GM20000 (cell line): ENCODE data around the gene ISOC2.

ENCODE experiments used
- DNase-seq: peaks from one replicate; pipeline ENCODE4 v3.0.0; 2012; ENCODE audit warnings: low spot score
- CTCF ChIP-seq: IDR thresholded peaks from 2 replicates; pipeline ENCODE4 v1.5.1; 2012; ENCODE audit warnings: mild to moderate bottlenecking, control low read depth; ENCODE audit errors: extremely low read depth, missing control alignments

The ISOC2 gene

GRCh38 chr19:55443824-55444480 lies 17.5 kb downstream of the ISOC2 start:
- DNase-seq = no peak
- TF ChIP-seq CTCF = no peak

GRCh38 chr19:55443045-55443823 lies 18.2 kb downstream of the ISOC2 start, which contains the start of gene SHISA7:
TSS of gene SHISA7 (minus strand) at chr19:55443300. CDS start at chr19:55442863, 437 bp downstream.
- DNase-seq = peak; percentile 48
- no peak for TF ChIP-seq CTCF

GRCh38 chr19:55442372-55442961 lies 19.0 kb downstream of the ISOC2 start:
- DNase-seq = peak; percentile 59
- no peak for TF ChIP-seq CTCF

GRCh38 chr19:55441692-55442321 lies 19.6 kb downstream of the ISOC2 start:
- peak; percentile 65 for DNase-seq
- no peak for TF ChIP-seq CTCF

- peak; percentile 72 for DNase-seq
Observed at GRCh38 chr19:55441319-55441691, 20.1 kb downstream of the ISOC2 start.

GRCh38 chr19:55440411-55441105 lies 20.9 kb downstream of the ISOC2 start:
- DNase-seq = peak; percentile 79
- TF ChIP-seq CTCF = no peak

More at GRCh38 chr19:55441319-55441691, 20.1 kb downstream of the ISOC2 start:
- no peak for TF ChIP-seq CTCF
